ENCODE measurements around the gene WFDC8. TPM values are rescaled to one million over a fixed set of nuclear protein-coding genes. Genes with fewer than 3 reads are reported as not detected.

The WFDC8 gene
- total RNA-seq = not detected

DNA sequence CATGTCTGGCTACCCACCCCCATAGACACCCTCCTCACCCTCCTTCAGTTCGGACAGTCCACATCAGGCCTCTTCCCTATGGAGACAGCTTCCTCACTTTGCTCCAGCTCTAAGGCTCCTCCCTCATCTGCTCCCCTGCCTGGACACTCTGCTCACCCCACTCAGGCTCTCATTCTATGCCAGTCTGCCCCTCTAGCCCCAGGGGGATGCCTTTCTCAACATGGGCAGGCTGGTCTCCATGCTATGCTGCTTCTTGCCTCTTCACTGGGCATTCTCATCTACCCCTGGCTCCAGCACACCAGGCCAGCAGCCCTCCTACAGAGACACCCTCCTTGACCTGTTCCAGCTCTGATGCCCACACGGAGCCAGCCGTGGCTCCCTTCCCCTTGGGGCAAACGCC lies at the start of gene WFDC8:
WFDC8 (minus strand) TSS at position 101 of the 400 bp plus-strand sequence; CDS start at position 64, 37 bp downstream.
- Histone ChIP-seq H3K36me3 (no peaks in the 10 kb centered on the region), H3K27ac (no peak within 1 kb of the TSS), H3K4me3 (no peak within 1 kb of the TSS), H3K4me1 (replicated peaks) (no peaks in the 10 kb centered on the region), H3K27me3 (replicated peaks; ENCODE audit: insufficient read depth) (no peaks in the 10 kb centered on the region), H3K9me3 (no peaks in the 10 kb centered on the region)
- intact Hi-C loops (cut with DNase I) = no loop called here
- no peak for DNase-seq (ENCODE audit: low spot score)
- TF ChIP-seq, protein P1, sequence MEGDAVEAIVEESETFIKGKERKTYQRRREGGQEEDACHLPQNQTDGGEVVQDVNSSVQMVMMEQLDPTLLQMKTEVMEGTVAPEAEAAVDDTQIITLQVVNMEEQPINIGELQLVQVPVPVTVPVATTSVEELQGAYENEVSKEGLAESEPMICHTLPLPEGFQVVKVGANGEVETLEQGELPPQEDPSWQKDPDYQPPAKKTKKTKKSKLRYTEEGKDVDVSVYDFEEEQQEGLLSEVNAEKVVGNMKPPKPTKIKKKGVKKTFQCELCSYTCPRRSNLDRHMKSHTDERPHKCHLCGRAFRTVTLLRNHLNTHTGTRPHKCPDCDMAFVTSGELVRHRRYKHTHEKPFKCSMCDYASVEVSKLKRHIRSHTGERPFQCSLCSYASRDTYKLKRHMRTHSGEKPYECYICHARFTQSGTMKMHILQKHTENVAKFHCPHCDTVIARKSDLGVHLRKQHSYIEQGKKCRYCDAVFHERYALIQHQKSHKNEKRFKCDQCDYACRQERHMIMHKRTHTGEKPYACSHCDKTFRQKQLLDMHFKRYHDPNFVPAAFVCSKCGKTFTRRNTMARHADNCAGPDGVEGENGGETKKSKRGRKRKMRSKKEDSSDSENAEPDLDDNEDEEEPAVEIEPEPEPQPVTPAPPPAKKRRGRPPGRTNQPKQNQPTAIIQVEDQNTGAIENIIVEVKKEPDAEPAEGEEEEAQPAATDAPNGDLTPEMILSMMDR (IDR thresholded peaks at IDR 0.05) = no peak
- TF ChIP-seq POLR2AphosphoS5 (IDR thresholded peaks at IDR 0.05) (no peak), POLR2A (IDR thresholded peaks at IDR 0.05) (no peak)
- WGBS = 77% methylated on average over 4 of the region's 4 CpGs

DNA sequence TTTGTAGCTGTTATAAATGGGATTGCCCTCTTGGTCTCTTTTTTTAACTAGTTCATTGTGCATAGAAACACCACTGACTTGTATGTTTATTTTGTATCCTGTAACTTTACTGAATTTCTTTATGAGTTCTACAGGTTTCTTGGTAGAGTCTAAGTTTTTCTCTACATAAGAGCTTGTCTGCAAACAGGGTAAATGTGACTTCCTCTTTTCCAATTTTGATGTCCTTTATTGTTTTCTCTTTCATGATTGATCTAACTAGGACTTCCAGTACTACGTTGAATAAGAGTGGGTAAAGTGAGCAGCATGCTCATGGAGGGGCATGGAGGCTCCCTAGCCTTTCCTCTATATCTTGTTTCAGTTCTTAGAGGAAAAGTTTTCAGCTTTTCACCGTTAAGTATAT lies 47.5 kb upstream of the WFDC8 start:
- intact Hi-C loops (cut with DNase I) = no loop called here
- Histone ChIP-seq H3K9me3 (no peaks in the 10 kb centered on the region), H3K27ac (no peak overlapping the region), H3K36me3 (no peaks in the 10 kb centered on the region), H3K4me1 (replicated peaks) (no peaks in the 10 kb centered on the region), H3K4me3 (no peak overlapping the region), H3K27me3 (replicated peaks; ENCODE audit: insufficient read depth) (no peaks in the 10 kb centered on the region)
- WGBS = 68% methylated on average over 2 of the region's 2 CpGs
- TF ChIP-seq POLR2AphosphoS5 (IDR thresholded peaks at IDR 0.05) = no peak
- TF ChIP-seq, protein P1 (IDR thresholded peaks at IDR 0.05) = no peak
- no peak for TF ChIP-seq POLR2A (IDR thresholded peaks at IDR 0.05)
- no peak for DNase-seq (ENCODE audit: low spot score)

DNA sequence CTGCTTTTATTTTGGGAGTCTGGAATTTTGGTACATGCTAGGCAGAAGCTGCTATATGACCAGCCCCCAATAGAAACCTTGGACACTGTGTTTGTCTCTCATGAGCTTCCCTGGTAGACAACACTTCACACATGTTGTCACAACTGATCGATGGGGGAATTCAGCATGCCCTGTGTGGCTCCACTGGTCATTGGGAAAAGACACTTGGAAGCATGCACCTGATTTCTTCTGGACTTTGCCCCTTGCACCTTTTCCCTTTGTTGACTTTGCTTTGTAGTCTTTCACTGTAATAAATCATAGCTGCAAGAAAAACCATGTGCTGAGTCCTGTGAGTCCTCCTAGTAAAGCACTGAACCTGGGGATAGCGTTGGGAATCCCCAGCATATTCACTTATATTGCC lies 42.5 kb upstream of the WFDC8 start:
- Histone ChIP-seq H3K36me3 (no peaks in the 10 kb centered on the region), H3K9me3 (no peaks in the 10 kb centered on the region), H3K27ac (no peak overlapping the region), H3K4me1 (replicated peaks) (no peaks in the 10 kb centered on the region), H3K27me3 (replicated peaks; ENCODE audit: insufficient read depth) (no peaks in the 10 kb centered on the region), H3K4me3 (no peak overlapping the region)
- TF ChIP-seq, protein P1 (IDR thresholded peaks at IDR 0.05) = no peak
- no peak for TF ChIP-seq POLR2A (IDR thresholded peaks at IDR 0.05)
- TF ChIP-seq POLR2AphosphoS5 (IDR thresholded peaks at IDR 0.05) = no peak
- DNase-seq (ENCODE audit: low spot score) = no peak
- 56% methylated on average over 2 of the region's 2 CpGs for WGBS
- intact Hi-C loops (cut with DNase I) = no loop called here

DNA sequence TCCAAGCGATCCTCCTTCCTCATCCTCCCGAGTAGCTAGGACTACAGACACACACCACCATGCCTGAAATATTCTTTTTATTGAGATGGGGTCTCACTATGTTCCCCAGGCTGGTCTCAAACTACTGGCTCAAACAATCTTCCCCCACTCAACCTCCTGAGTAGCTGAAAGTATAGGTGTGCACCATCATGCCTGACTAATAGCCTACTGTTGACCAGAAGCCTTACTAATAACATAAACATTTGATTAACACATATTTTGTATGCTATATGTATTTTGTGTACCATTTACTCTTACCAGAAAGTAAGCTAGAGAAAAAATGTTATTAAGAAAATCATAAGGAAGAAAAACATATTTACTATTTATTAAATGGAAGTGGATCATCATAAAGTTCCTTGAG lies 38.5 kb upstream of the WFDC8 start:
- no peak for DNase-seq (ENCODE audit: low spot score)
- H3K27me3 ChIP-seq (replicated peaks; ENCODE audit: insufficient read depth) = no peaks in the 10 kb centered on the region
- 98% methylated on average over 2 of the region's 2 CpGs for WGBS

DNA sequence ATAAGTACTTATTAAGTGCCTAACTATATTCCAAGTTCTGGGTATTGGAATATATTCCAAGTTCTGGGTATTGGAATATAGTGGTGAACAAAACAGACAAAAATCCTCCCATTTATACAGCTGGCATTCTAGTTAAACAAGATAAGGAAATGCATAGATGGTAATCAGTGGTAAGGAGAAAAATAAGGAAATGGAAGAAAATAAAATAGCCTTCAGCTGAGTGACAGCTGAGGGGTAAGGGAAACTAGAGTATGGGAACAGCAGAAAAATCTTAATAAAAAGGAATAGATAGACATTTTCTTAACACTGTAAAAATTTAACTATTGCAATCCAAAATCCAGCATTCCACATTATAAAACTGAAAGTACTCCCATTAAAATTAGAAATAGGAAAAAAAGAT lies 33.2 kb upstream of the WFDC8 start:
- intact Hi-C loops (cut with DNase I) = no loop called here
- no peak for DNase-seq (ENCODE audit: low spot score)

More for the DNA sequence above, 38.5 kb upstream of the WFDC8 start:
- Histone ChIP-seq H3K9me3 (no peaks in the 10 kb centered on the region), H3K27ac (no peak overlapping the region), H3K4me1 (replicated peaks) (no peaks in the 10 kb centered on the region), H3K4me3 (no peak overlapping the region), H3K36me3 (no peaks in the 10 kb centered on the region)
- TF ChIP-seq, protein P1 (IDR thresholded peaks at IDR 0.05) = no peak
- TF ChIP-seq POLR2AphosphoS5 (IDR thresholded peaks at IDR 0.05) (no peak), POLR2A (IDR thresholded peaks at IDR 0.05) (no peak)
- intact Hi-C loops (cut with DNase I) = no loop called here

More for the DNA sequence above, 33.2 kb upstream of the WFDC8 start:
- Histone ChIP-seq H3K4me3 (no peak overlapping the region), H3K9me3 (no peaks in the 10 kb centered on the region), H3K4me1 (replicated peaks) (no peaks in the 10 kb centered on the region), H3K36me3 (no peaks in the 10 kb centered on the region), H3K27ac (no peak overlapping the region), H3K27me3 (replicated peaks; ENCODE audit: insufficient read depth) (no peaks in the 10 kb centered on the region)
- TF ChIP-seq POLR2A (IDR thresholded peaks at IDR 0.05) = no peak
- TF ChIP-seq, protein P1 (IDR thresholded peaks at IDR 0.05) = no peak
- TF ChIP-seq POLR2AphosphoS5 (IDR thresholded peaks at IDR 0.05) = no peak
